Panc1 (cell line): Measurements from ENCODE around the gene KRTAP10-9.

Experiments
- CTCF ChIP-seq: fragments of 450-650 bp; IDR thresholded peaks from 2 replicates; pipeline ENCODE4 v1.5.1; 2017; ENCODE audit warnings: mild to moderate bottlenecking
- POLR2AphosphoS5 ChIP-seq: IDR thresholded peaks from 2 replicates; pipeline ENCODE4 v1.6.1; 2012; ENCODE audit warnings: mild to moderate bottlenecking, low read depth, low read length, moderate library complexity
- REST ChIP-seq, 2 experiments: IDR thresholded peaks; 2 replicates each; pipeline ENCODE4 v1.6.1; 2011 to 2012; ENCODE audit warnings: low read depth in 2 of 2, control low read depth in 1 of 2, low read length in 1 of 2, mild to moderate bottlenecking in 1 of 2, moderate library complexity in 1 of 2; ENCODE audit not compliant: insufficient read depth in 1 of 2
- SIN3A ChIP-seq: IDR thresholded peaks from 2 replicates; pipeline ENCODE4 v1.6.1; 2012; ENCODE audit warnings: low read depth, mild to moderate bottlenecking, low read length, moderate library complexity, borderline replicate concordance; ENCODE audit not compliant: insufficient read depth
- TCF7L2 ChIP-seq: IDR thresholded peaks from 2 replicates; pipeline ENCODE4 v1.6.1; 2011; ENCODE audit warnings: mild to moderate bottlenecking, low read depth, low read length, inconsistent platforms

DNA sequence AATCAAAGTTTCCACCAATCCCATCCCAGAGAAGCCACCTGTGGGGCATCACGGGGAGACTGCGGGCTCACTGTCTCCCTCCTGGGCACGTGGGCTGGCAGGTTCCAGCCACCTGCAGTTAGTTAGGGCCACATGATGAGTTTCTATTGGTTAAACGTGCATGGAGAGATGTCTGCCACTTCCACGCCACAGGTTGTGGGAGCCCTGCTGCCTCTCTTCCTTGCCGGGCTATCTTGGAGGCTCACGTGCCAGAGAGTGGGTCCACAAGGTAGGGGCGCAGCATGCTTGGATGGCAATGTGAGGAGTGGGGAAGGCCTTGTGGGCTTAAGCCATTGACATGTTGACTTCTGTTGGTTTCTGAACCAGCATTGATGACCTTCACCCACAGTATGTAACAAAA, 23.0 kb upstream of the KRTAP10-9 start:
- no peak for TF ChIP-seq CTCF
- TF ChIP-seq SIN3A = no peak
- TF ChIP-seq REST (IDR thresholded peaks at IDR 0.05; ENCODE audit: insufficient read depth in 1 of 2, low read depth in 2 of 2, low read length in 1 of 2) = no peak
- TF ChIP-seq POLR2AphosphoS5 = no peak
- TF ChIP-seq TCF7L2 = no peak
